Activated T-helper 1 cell treated with anti-CD3 and anti-CD28 coated beads, Interleukin-12 subunit alpha, Interleukin-12 subunit beta, Interleukin-2, Interleukin-4 antibody, amounts not matched to agents 30 ng/mL and 10 ng/mL and 1 ng/mL, durations not matched to agents 14 hours and 24 hours and 36 hours (primary cell): ENCODE results near the gene GLT8D2. TPM values are rescaled to one million over a fixed set of nuclear protein-coding genes. Genes with fewer than 3 reads are reported as not detected.

ENCODE experiments used
- DNase-seq: peaks from one replicate; pipeline ENCODE4 v3.0.0; 2021; ENCODE audit warnings: low spot score
- H3K27ac Mint-ChIP-seq: one replicate; pipeline ENCODE4 v1.8.0; 2021; ENCODE audit warnings: mild to moderate bottlenecking, mixed read lengths
- H3K27me3 Mint-ChIP-seq: one replicate; pipeline ENCODE4 v1.8.0; 2022; ENCODE audit warnings: mild to moderate bottlenecking, moderate library complexity, mixed read lengths; ENCODE audit not compliant: insufficient read depth
- H3K36me3 Mint-ChIP-seq: one replicate; pipeline ENCODE4 v1.8.0; 2021; ENCODE audit warnings: low read depth, mixed read lengths
- H3K4me1 Mint-ChIP-seq: one replicate; pipeline ENCODE4 v1.8.0; 2021; ENCODE audit warnings: low read depth, mixed read lengths
- H3K4me3 Mint-ChIP-seq: one replicate; pipeline ENCODE4 v1.8.0; 2021; ENCODE audit warnings: mild to moderate bottlenecking, moderate library complexity, mixed read lengths
- H3K9me3 Mint-ChIP-seq: one replicate; pipeline ENCODE4 v1.8.0; 2021; ENCODE audit warnings: mixed read lengths
- intact Hi-C: fragments of 100-400 bp; cut with micrococcal nuclease; formaldehyde crosslinking; loops from one replicate; pipeline ENCODE4 v1.15.1; 2024
- total RNA-seq: library from RNA; stranded (reverse); gene quantifications from 2 replicates; pipeline ENCODE4 v1.2.3, GENCODE V29; 2022

GLT8D2 gene
- total RNA-seq, 1 donor from 2014 or later: 0.13 TPM

GRCh38 chr12:104011253-104011652 is 38.7 kb downstream of the GLT8D2 start:
- Mint-ChIP-seq H3K36me3 (no peaks in the 10 kb centered on the region), H3K27me3 (peaks cover 26% of the 10 kb centered on the region), H3K4me3 (no peak overlapping the region), H3K4me1 (no peaks in the 10 kb centered on the region), H3K27ac (no peak overlapping the region), H3K9me3 (no peaks in the 10 kb centered on the region)
- DNase-seq: no peak
- intact Hi-C loops: no loop called here

- Mint-ChIP-seq H3K27me3 (peaks cover 26% of the 10 kb centered on the region), H3K4me1 (no peaks in the 10 kb centered on the region), H3K9me3 (no peaks in the 10 kb centered on the region), H3K4me3 (no peak overlapping the region), H3K27ac (no peak overlapping the region), H3K36me3 (no peaks in the 10 kb centered on the region)
- intact Hi-C loops: no loop called here
- DNase-seq: no peak
Observed at GRCh38 chr12:104010606-104011169, 39.3 kb downstream of the GLT8D2 start.

GRCh38 chr12:104010121-104010520 is 39.9 kb downstream of the GLT8D2 start:
- DNase-seq: no peak
- H3K9me3 Mint-ChIP-seq: no peaks in the 10 kb centered on the region
- no peak overlapping the region for H3K4me3 Mint-ChIP-seq
- intact Hi-C loops: no loop called here
- H3K4me1 Mint-ChIP-seq: no peaks in the 10 kb centered on the region
- no peak overlapping the region for H3K27ac Mint-ChIP-seq
- H3K27me3 Mint-ChIP-seq: peaks cover 30% of the 10 kb centered on the region
- no peaks in the 10 kb centered on the region for H3K36me3 Mint-ChIP-seq

- Mint-ChIP-seq H3K27me3 (peaks cover 49% of the 10 kb centered on the region), H3K36me3 (peaks cover 3% of the 10 kb centered on the region), H3K4me1 (no peaks in the 10 kb centered on the region), H3K27ac (no peak overlapping the region), H3K4me3 (no peak overlapping the region), H3K9me3 (no peaks in the 10 kb centered on the region)
- intact Hi-C loops: no loop called here
- no peak for DNase-seq
Observed at GRCh38 chr12:104006929-104007328, 43.1 kb downstream of the GLT8D2 start.

GRCh38 chr12:104003596-104003995 is 46.4 kb downstream of the GLT8D2 start:
- no peaks in the 10 kb centered on the region for H3K4me1 Mint-ChIP-seq
- H3K9me3 Mint-ChIP-seq: no peaks in the 10 kb centered on the region
- peaks cover 53% of the 10 kb centered on the region for H3K27me3 Mint-ChIP-seq
- no peak overlapping the region for H3K27ac Mint-ChIP-seq
- intact Hi-C loops: no loop called here
- peaks cover 3% of the 10 kb centered on the region for H3K36me3 Mint-ChIP-seq
- no peak overlapping the region for H3K4me3 Mint-ChIP-seq
- DNase-seq: no peak

- Mint-ChIP-seq H3K9me3 (no peaks in the 10 kb centered on the region), H3K4me3 (no peak overlapping the region), H3K27ac (no peak overlapping the region), H3K4me1 (no peaks in the 10 kb centered on the region), H3K27me3 (peaks cover 48% of the 10 kb centered on the region), H3K36me3 (peaks cover 3% of the 10 kb centered on the region)
- intact Hi-C loops: no loop called here
- no peak for DNase-seq
Observed at GRCh38 chr12:104002686-104003085, 47.3 kb downstream of the GLT8D2 start.

GRCh38 chr12:104000807-104001434 is 49.1 kb downstream of the GLT8D2 start:
- H3K27me3 Mint-ChIP-seq: peaks cover 41% of the 10 kb centered on the region
- peaks cover 3% of the 10 kb centered on the region for H3K36me3 Mint-ChIP-seq
- DNase-seq: no peak
- H3K4me1 Mint-ChIP-seq: no peaks in the 10 kb centered on the region
- no peaks in the 10 kb centered on the region for H3K9me3 Mint-ChIP-seq
- intact Hi-C loops: no loop called here
- no peak overlapping the region for H3K4me3 Mint-ChIP-seq
- no peak overlapping the region for H3K27ac Mint-ChIP-seq

- no peaks in the 10 kb centered on the region for H3K36me3 Mint-ChIP-seq
- H3K27ac Mint-ChIP-seq: no peak overlapping the region
- H3K4me3 Mint-ChIP-seq: no peak overlapping the region
- H3K27me3 Mint-ChIP-seq: peaks cover 36% of the 10 kb centered on the region
- H3K4me1 Mint-ChIP-seq: no peaks in the 10 kb centered on the region
- intact Hi-C loops: no loop called here
- H3K9me3 Mint-ChIP-seq: no peaks in the 10 kb centered on the region
- no peak for DNase-seq
Observed at GRCh38 chr12:103998976-103999375, 51.0 kb downstream of the GLT8D2 start.

- DNase-seq: no peak
- no peaks in the 10 kb centered on the region for H3K9me3 Mint-ChIP-seq
- H3K4me3 Mint-ChIP-seq: no peak overlapping the region
- intact Hi-C loops: no loop called here
- H3K4me1 Mint-ChIP-seq: no peaks in the 10 kb centered on the region
- peaks cover 24% of the 10 kb centered on the region for H3K27me3 Mint-ChIP-seq
- no peaks in the 10 kb centered on the region for H3K36me3 Mint-ChIP-seq
- H3K27ac Mint-ChIP-seq: no peak overlapping the region
Observed at GRCh38 chr12:103997286-103997900, 52.6 kb downstream of the GLT8D2 start.

- intact Hi-C loops: no loop called here
- Mint-ChIP-seq H3K4me1 (no peaks in the 10 kb centered on the region), H3K4me3 (no peak overlapping the region), H3K27ac (no peak overlapping the region), H3K9me3 (no peaks in the 10 kb centered on the region), H3K36me3 (no peaks in the 10 kb centered on the region), H3K27me3 (peaks cover 23% of the 10 kb centered on the region)
- no peak for DNase-seq
Observed at GRCh38 chr12:103996595-103996994, 53.4 kb downstream of the GLT8D2 start.

- DNase-seq: no peak
- intact Hi-C loops: no loop called here
- H3K36me3 Mint-ChIP-seq: no peaks in the 10 kb centered on the region
- H3K4me1 Mint-ChIP-seq: no peaks in the 10 kb centered on the region
- no peak overlapping the region for H3K4me3 Mint-ChIP-seq
- no peak overlapping the region for H3K27ac Mint-ChIP-seq
- H3K27me3 Mint-ChIP-seq: peaks cover 14% of the 10 kb centered on the region
- H3K9me3 Mint-ChIP-seq: no peaks in the 10 kb centered on the region
Observed at GRCh38 chr12:103994235-103994634, 55.8 kb downstream of the GLT8D2 start.

GRCh38 chr12:103986829-103987228 is 63.2 kb downstream of the GLT8D2 start:
- Mint-ChIP-seq H3K4me3 (no peak overlapping the region), H3K36me3 (peaks cover 27% of the 10 kb centered on the region), H3K9me3 (no peaks in the 10 kb centered on the region), H3K27ac (no peak overlapping the region), H3K27me3 (no peaks in the 10 kb centered on the region), H3K4me1 (no peaks in the 10 kb centered on the region)
- intact Hi-C loops: no loop called here
- DNase-seq: no peak

- DNase-seq: no peak
- Mint-ChIP-seq H3K27ac (no peak overlapping the region), H3K36me3 (peaks cover 29% of the 10 kb centered on the region), H3K4me1 (peaks cover 7% of the 10 kb centered on the region), H3K9me3 (no peaks in the 10 kb centered on the region), H3K27me3 (no peaks in the 10 kb centered on the region), H3K4me3 (no peak overlapping the region)
- intact Hi-C loops: no loop called here
Observed at GRCh38 chr12:103978384-103978982, 71.5 kb downstream of the GLT8D2 start.
